Hematopoietic multipotent progenitor cell (in vitro differentiated cells): ENCODE data around the gene PIK3R1. TPM values are rescaled to one million over a fixed set of nuclear protein-coding genes. Genes with fewer than 3 reads are reported as not detected.
A peak's percentile ranks its signal among the peaks of the same experiment; 100 is the strongest.

Experiments used
- DNase-seq, 3 donors: peaks; one replicate each; pipeline ENCODE4 v3.0.0-alpha.2; 2011 to 2015; ENCODE audit warnings: low read depth in 2 of 3, low spot score in 2 of 3
- total RNA-seq: library from RNA; depleted of rRNA; stranded (reverse); fragments of >200 nt; gene quantifications from one replicate; pipeline ENCODE4 v1.2.3, GENCODE V29; 2012

Gene PIK3R1
- total RNA-seq, 1 donor, result 46.6 TPM

GRCh38 chr5:68318955-68319705 lies 103.6 kb downstream of the PIK3R1 start:
- no peak for DNase-seq

- no peak for DNase-seq
Observed at GRCh38 chr5:68319706-68320412, 104.3 kb downstream of the PIK3R1 start.

GRCh38 chr5:68320413-68320986 lies 104.9 kb downstream of the PIK3R1 start:
- DNase-seq, result no peak

GRCh38 chr5:68325065-68325580 lies 109.6 kb downstream of the PIK3R1 start:
- DNase-seq, result no peak

GRCh38 chr5:68329554-68330255 lies 114.1 kb downstream of the PIK3R1 start:
- DNase-seq, result no peak

- no peak for DNase-seq
Observed at GRCh38 chr5:68330574-68330973, 115.0 kb downstream of the PIK3R1 start.

GRCh38 chr5:68331192-68332079 lies 115.9 kb downstream of the PIK3R1 start:
- peak in 2 of 3 donors; percentile 41 to 54 for DNase-seq

- DNase-seq, result no peak
Observed at GRCh38 chr5:68332080-68332451, 116.5 kb downstream of the PIK3R1 start.

- no peak for DNase-seq
Observed at GRCh38 chr5:68332556-68332955, 117.0 kb downstream of the PIK3R1 start.

- no peak for DNase-seq
Observed at GRCh38 chr5:68333649-68334552, 118.3 kb downstream of the PIK3R1 start.

GRCh38 chr5:68334553-68334886 lies 119.0 kb downstream of the PIK3R1 start:
- no peak for DNase-seq

- no peak for DNase-seq
Observed at GRCh38 chr5:68335075-68335474, 119.5 kb downstream of the PIK3R1 start.

GRCh38 chr5:68336200-68336599 lies 120.6 kb downstream of the PIK3R1 start:
- DNase-seq, result no peak

GRCh38 chr5:68337235-68337634 lies 121.7 kb downstream of the PIK3R1 start:
- no peak for DNase-seq

GRCh38 chr5:68339921-68340321 lies 124.4 kb downstream of the PIK3R1 start:
- no peak for DNase-seq

- no peak for DNase-seq
Observed at GRCh38 chr5:68341006-68341405, 125.5 kb downstream of the PIK3R1 start.

GRCh38 chr5:68342693-68343092 lies 127.1 kb downstream of the PIK3R1 start:
- no peak for DNase-seq

GRCh38 chr5:68343421-68343826 lies 127.9 kb downstream of the PIK3R1 start:
- DNase-seq, result no peak

GRCh38 chr5:68344447-68345111 lies 129.0 kb downstream of the PIK3R1 start:
- peak in 2 of 3 donors; percentile 57 to 79 for DNase-seq
